Measurements from ENCODE around the gene EIF3K.

The EIF3K gene

DNA sequence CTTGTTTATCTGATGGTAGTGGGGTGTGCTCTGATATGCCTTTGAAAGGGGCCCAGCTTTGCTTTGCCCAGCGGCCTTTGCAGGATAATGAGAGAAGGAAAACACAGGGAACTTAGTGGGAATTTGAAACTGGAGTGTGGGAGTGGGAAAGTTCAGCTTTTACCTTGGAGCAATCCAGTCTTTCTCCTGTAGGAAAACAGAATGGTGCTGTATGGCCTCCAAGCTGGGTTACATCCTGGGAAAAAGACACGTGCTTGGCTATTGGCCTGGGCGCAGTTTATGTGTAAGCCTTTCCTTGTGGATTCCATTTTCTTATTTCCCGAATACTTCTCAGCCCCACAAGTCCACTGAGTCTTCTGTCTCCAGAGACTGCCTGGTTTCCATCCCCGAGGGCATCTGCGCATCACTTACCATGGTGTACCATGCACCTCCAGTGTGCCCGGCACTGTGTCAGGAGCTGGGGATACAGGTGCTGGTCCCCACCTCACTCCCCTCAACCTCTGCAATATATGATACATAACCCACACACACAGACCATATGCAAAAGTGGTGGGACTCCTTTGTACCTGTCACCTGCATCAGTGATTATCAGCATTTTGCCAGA lies 60.0 kb downstream of the EIF3K start:
- no peak for DNase-seq (ENCODE audit: low spot score)
- in situ Hi-C loops (cut with MboI; ENCODE audit: low sequenced_read_pairs, unreplicated experiment), result no loop called here

DNA sequence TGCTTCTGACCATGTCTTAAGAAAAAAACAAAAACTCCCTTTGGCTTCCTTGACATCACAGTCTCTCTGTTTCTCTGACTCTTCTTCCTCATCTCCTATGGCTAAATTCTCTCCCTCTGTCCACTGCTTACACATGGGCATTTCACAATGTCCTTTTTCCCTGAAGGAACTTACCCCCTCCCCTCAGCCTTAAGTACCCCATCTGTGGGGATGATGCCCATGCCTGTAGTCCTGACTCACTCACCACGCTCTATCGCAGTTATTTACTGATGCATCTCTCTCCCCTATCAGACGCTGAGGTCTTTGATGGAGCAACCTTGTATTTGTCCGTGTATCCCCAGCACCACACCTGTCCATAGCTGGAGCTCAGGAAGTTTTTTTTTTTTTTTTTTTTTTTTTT lies 60.9 kb downstream of the EIF3K start:
- TF ChIP-seq, protein P1, sequence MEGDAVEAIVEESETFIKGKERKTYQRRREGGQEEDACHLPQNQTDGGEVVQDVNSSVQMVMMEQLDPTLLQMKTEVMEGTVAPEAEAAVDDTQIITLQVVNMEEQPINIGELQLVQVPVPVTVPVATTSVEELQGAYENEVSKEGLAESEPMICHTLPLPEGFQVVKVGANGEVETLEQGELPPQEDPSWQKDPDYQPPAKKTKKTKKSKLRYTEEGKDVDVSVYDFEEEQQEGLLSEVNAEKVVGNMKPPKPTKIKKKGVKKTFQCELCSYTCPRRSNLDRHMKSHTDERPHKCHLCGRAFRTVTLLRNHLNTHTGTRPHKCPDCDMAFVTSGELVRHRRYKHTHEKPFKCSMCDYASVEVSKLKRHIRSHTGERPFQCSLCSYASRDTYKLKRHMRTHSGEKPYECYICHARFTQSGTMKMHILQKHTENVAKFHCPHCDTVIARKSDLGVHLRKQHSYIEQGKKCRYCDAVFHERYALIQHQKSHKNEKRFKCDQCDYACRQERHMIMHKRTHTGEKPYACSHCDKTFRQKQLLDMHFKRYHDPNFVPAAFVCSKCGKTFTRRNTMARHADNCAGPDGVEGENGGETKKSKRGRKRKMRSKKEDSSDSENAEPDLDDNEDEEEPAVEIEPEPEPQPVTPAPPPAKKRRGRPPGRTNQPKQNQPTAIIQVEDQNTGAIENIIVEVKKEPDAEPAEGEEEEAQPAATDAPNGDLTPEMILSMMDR (IDR thresholded peaks at IDR 0.05; ENCODE audit: borderline replicate concordance, control extremely low read depth, extremely low read depth, insufficient read depth, missing control alignments), result no peak
- no peak for DNase-seq (ENCODE audit: low spot score)
- in situ Hi-C loops (cut with MboI; ENCODE audit: low sequenced_read_pairs, unreplicated experiment), result no loop called here

More for the DNA sequence above, 60.0 kb downstream of the EIF3K start:
- TF ChIP-seq, protein P1 (IDR thresholded peaks at IDR 0.05; ENCODE audit: borderline replicate concordance, control extremely low read depth, extremely low read depth, insufficient read depth, missing control alignments), result no peak

DNA sequence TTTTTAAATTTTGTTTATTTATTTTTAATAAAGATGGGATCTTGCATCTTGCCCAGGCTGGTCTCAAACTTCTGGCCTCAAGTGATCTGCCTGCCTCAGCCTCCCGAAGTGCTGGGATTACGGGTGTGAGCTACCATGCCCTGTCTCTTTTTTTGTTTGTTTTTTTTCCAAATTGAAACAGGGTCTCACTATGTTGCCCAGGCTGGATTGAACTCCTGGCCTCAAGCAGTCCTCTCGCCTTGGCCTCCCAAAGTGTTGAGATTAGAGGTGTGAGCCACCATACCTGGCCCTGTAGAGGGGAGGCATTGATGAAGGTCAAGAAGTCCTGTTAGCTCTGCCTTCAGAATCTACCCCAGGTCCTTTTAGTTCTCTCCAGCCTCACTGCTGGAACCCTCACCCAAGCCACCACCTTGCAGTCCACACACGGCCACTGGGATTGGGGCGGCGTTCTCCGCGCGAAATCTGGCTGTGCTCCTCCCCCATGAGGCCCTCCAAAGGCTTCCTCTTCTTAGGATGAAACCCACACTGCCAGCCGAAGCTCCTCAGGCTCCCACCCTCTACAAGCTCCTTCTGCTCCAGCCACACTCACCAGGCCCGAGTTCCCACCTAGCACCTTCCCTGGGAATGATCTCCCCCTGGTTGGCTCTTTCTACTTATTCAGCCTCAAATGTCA lies 63.3 kb downstream of the EIF3K start:
- no peak for DNase-seq (ENCODE audit: low spot score)
- in situ Hi-C loops (cut with MboI; ENCODE audit: low sequenced_read_pairs, unreplicated experiment), result no loop called here
- TF ChIP-seq, protein P1 (IDR thresholded peaks at IDR 0.05; ENCODE audit: borderline replicate concordance, control extremely low read depth, extremely low read depth, insufficient read depth, missing control alignments), result no peak

DNA sequence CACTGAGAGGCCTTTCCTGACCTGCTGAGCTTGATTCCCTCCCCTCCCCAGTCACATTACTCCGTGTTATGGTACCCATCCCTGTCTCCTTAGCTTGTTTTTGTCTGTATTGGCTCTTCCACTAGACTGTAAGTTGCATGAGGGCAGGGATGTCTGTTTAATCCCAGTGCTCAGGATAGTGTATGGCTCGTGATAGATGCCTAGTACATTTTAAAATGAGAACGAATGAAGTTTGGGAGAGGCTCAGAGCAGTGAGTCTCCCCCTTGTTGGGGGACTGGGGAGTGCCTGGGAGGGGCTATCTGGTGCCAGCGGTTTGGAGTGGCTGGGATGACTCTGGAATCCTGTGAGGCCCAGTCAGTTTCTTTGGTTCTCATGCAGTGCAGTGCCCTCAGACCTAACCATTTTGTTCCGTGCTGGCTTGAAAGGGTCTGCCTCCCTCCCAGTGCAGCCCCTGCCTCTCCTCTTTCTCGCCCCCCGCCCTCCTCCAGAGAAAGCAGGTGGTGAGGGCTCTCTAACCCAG lies 63.9 kb downstream of the EIF3K start:
- no peak for DNase-seq (ENCODE audit: low spot score)
- in situ Hi-C loops (cut with MboI; ENCODE audit: low sequenced_read_pairs, unreplicated experiment), result no loop called here
- TF ChIP-seq, protein P1 (IDR thresholded peaks at IDR 0.05; ENCODE audit: borderline replicate concordance, control extremely low read depth, extremely low read depth, insufficient read depth, missing control alignments), result no peak

DNA sequence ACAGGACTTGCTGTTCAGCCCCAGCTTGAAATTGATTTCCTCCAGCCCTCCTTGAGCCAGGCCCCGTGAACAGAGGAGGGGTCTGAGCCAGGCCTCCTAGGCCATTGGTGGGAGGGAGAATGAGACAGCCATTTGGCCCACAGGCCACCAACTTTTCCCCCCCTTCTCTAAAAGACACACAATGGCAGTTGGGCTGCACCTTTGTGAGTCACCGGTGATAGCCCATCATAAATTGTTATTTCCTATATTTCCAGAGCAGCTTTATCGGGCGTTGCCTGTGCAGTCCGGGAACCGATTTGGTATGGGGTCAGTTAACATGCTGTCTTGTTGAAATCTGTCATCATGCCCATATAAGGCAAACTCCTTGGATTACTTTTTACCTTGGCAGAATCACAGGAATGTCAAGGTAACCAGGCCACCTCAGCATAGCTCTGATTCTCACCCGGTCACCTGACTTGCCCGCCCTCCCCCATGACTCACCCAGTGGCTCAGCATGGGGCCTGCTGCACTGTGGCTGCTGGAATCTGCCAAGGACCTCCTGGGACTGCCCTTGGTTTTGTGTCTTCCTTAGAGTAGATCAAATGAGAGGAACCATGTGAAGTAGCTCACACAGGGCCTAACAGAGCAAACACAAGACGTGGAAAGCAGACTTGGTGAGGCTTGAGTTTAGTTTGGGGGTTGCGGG lies 64.5 kb downstream of the EIF3K start:
- TF ChIP-seq, protein P1 (IDR thresholded peaks at IDR 0.05; ENCODE audit: borderline replicate concordance, control extremely low read depth, extremely low read depth, insufficient read depth, missing control alignments), result no peak
- in situ Hi-C loops (cut with MboI; ENCODE audit: low sequenced_read_pairs, unreplicated experiment), result no loop called here

DNA sequence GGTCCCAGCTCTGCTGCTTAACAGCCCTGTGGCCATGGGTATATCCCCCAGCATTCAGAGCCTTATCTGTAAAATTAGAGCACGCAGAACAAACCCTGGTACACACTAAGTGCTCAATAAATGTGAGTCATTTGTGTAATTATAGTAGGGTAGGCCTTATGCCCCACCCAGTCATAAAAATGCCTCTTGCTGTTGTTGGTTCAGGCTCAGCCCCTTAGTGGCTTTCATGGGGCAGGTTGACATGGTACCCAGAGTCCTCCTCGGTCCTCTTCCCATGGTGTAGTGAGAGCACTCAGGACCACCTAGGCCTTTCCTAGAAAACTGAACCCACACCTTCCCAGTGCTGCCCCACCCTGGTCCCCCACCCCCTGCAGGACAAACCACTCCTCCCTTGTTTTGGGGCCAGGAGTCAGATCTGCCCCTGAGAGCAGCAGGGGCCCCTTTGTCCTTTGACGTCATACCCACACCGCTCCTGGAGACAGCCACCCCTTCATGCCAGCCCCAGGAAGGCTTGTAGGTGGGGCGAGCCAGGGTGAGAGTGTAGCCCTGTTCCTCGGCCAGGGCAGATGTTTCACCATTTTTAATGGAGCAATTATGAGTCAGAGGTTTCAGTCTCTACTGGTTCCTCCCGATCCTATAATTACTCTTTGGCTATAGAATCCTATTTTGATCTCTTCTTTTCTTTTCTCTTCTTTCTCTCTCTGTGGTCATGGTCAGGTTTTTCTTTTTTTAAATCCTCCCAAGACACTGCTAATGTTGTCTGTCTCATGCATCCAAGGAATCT lies 65.3 kb downstream of the EIF3K start:
- TF ChIP-seq, protein P1 (IDR thresholded peaks at IDR 0.05; ENCODE audit: borderline replicate concordance, control extremely low read depth, extremely low read depth, insufficient read depth, missing control alignments), result no peak
- no peak for DNase-seq (ENCODE audit: low spot score)
- in situ Hi-C loops (cut with MboI; ENCODE audit: low sequenced_read_pairs, unreplicated experiment), result no loop called here

More for the DNA sequence above, 64.5 kb downstream of the EIF3K start:
- DNase-seq (ENCODE audit: low spot score), result no peak
